Bronchial epithelial cell (primary cell): Measurements from ENCODE around the gene CCDC88C. TPM values are rescaled to one million over a fixed set of nuclear protein-coding genes. Genes with fewer than 3 reads are reported as not detected.
"Not testable (repeated sequence)": the region's sequence is repeated elsewhere in the genome, so short reads cannot be mapped to it uniquely, and the experiment has no call there.

ENCODE experiments used
- DNase-seq: peaks from one replicate; pipeline ENCODE4 v3.0.0-alpha.2; 2010; ENCODE audit warnings: low read depth
- FAIRE-seq: peaks from 2 replicates; lab custom pipeline; 2011; peaks lifted over from hg19 to GRCh38; lab: Jason Lieb, UNC
- H3K27me3 ChIP-seq: 2 replicates; pipeline ENCODE4 v1.5.1; 2011; ENCODE audit warnings: low read length; ENCODE audit not compliant: control insufficient read depth, insufficient read depth
- H3K36me3 ChIP-seq: 2 replicates; pipeline ENCODE4 v1.5.1; 2011; ENCODE audit warnings: low read length; ENCODE audit not compliant: control insufficient read depth, insufficient read depth
- H3K4me3 ChIP-seq: 2 replicates; pipeline ENCODE4 v1.5.1; 2011; ENCODE audit warnings: mild to moderate bottlenecking, low read depth, low read length, control low read depth
- CTCF ChIP-seq: IDR thresholded peaks from 2 replicates; pipeline ENCODE4 v1.5.1; 2011; ENCODE audit warnings: mild to moderate bottlenecking, moderate library complexity, low read length, control low read depth, inconsistent platforms; ENCODE audit not compliant: insufficient read depth, severe bottlenecking
- total RNA-seq: library from RNA; depleted of rRNA; stranded (reverse); fragments of >200 nt; gene quantifications from 2 replicates; pipeline ENCODE4 v1.2.1, GENCODE V29; 2014

Gene CCDC88C
- total RNA-seq, 1 donor from 2014 or later: 21.3 TPM

- no peak for TF ChIP-seq CTCF
- peak overlapping the region; percentile 52 for H3K4me3 ChIP-seq
- DNase-seq: no peak
- no peaks in the 10 kb centered on the region for H3K36me3 ChIP-seq
- no peaks in the 10 kb centered on the region for H3K27me3 ChIP-seq
- no peak for FAIRE-seq
Observed at GRCh38 chr14:91253795-91254323, 163.8 kb downstream of the CCDC88C start.

GRCh38 chr14:91252871-91253794 is 164.5 kb downstream of the CCDC88C start:
- H3K36me3 ChIP-seq: no peaks in the 10 kb centered on the region
- no peak for DNase-seq
- no peak for TF ChIP-seq CTCF
- peak overlapping the region; percentile 52 for H3K4me3 ChIP-seq
- no peaks in the 10 kb centered on the region for H3K27me3 ChIP-seq
- FAIRE-seq: no peak

GRCh38 chr14:91250912-91251311 is 166.7 kb downstream of the CCDC88C start:
- DNase-seq (no peak), FAIRE-seq (no peak)
- H3K36me3 ChIP-seq: no peaks in the 10 kb centered on the region
- TF ChIP-seq CTCF: no peak
- no peak overlapping the region for H3K4me3 ChIP-seq
- H3K27me3 ChIP-seq: no peaks in the 10 kb centered on the region

GRCh38 chr14:91249841-91250616 is 167.6 kb downstream of the CCDC88C start:
- no peak for FAIRE-seq
- H3K36me3 ChIP-seq: no peaks in the 10 kb centered on the region
- no peak for DNase-seq
- no peak overlapping the region for H3K4me3 ChIP-seq
- no peak for TF ChIP-seq CTCF
- H3K27me3 ChIP-seq: no peaks in the 10 kb centered on the region

- Histone ChIP-seq H3K4me3 (no peak overlapping the region), H3K36me3 (no peaks in the 10 kb centered on the region), H3K27me3 (no peaks in the 10 kb centered on the region)
- DNase-seq (no peak), FAIRE-seq (no peak)
- TF ChIP-seq CTCF: no peak
Observed at GRCh38 chr14:91246051-91246852, 171.4 kb downstream of the CCDC88C start.

GRCh38 chr14:91245616-91246015 is 172.0 kb downstream of the CCDC88C start:
- DNase-seq, FAIRE-seq, H3K4me3 ChIP-seq, H3K27me3 ChIP-seq, H3K36me3 ChIP-seq: not testable (repeated sequence)
